Stimulated activated CD8-positive, alpha-beta memory T cell treated with anti-CD3 and anti-CD28 coated beads, Interleukin-12 subunit alpha, Interleukin-12 subunit beta, amount 100 ng/mL, for 24 hours (primary cell): ENCODE results near the gene IPCEF1.

Experiments used
- DNase-seq: peaks from one replicate; pipeline ENCODE4 v3.0.0-alpha.2; 2020; ENCODE audit errors: extremely low read depth

The IPCEF1 gene

GRCh38 chr6:154161689-154162088 lies 194.9 kb downstream of the IPCEF1 start:
- DNase-seq = no peak

GRCh38 chr6:154159126-154159525 lies 197.5 kb downstream of the IPCEF1 start:
- DNase-seq = no peak

- DNase-seq = no peak
These were observed 198.9 kb downstream of the IPCEF1 start for GRCh38 chr6:154157706-154158105.

GRCh38 chr6:154157082-154157481 lies 199.5 kb downstream of the IPCEF1 start:
- DNase-seq = no peak

GRCh38 chr6:154156135-154156896 lies 200.3 kb downstream of the IPCEF1 start:
- DNase-seq = no peak

- peak; percentile 32 for DNase-seq
These were observed 202.1 kb downstream of the IPCEF1 start for GRCh38 chr6:154154389-154154967.

- no peak for DNase-seq
These were observed 212.8 kb downstream of the IPCEF1 start for GRCh38 chr6:154143753-154144152.

GRCh38 chr6:154140743-154141142 lies 215.9 kb downstream of the IPCEF1 start:
- DNase-seq = no peak

- DNase-seq = no peak
These were observed 216.7 kb downstream of the IPCEF1 start for GRCh38 chr6:154139892-154140291.

GRCh38 chr6:154138793-154139192 lies 217.8 kb downstream of the IPCEF1 start:
- no peak for DNase-seq

- no peak for DNase-seq
These were observed 222.0 kb downstream of the IPCEF1 start for GRCh38 chr6:154134471-154135147.

- DNase-seq = no peak
These were observed 228.9 kb downstream of the IPCEF1 start for GRCh38 chr6:154127657-154128056.

- DNase-seq = no peak
These were observed 231.2 kb downstream of the IPCEF1 start for GRCh38 chr6:154125421-154125820.

GRCh38 chr6:154123155-154123956 lies 233.2 kb downstream of the IPCEF1 start:
- no peak for DNase-seq

- DNase-seq = no peak
These were observed 234.2 kb downstream of the IPCEF1 start for GRCh38 chr6:154122195-154122925.

- DNase-seq = no peak
These were observed 239.1 kb downstream of the IPCEF1 start for GRCh38 chr6:154117485-154117884.

- DNase-seq = no peak
These were observed 243.2 kb downstream of the IPCEF1 start for GRCh38 chr6:154113392-154113791.

- DNase-seq = no peak
These were observed 244.3 kb downstream of the IPCEF1 start for GRCh38 chr6:154112181-154112809.

- no peak for DNase-seq
These were observed 245.6 kb downstream of the IPCEF1 start for GRCh38 chr6:154111025-154111424.

GRCh38 chr6:154106251-154106650 lies 250.4 kb downstream of the IPCEF1 start:
- DNase-seq = no peak
